Body of pancreas (tissue), 4 donors: ENCODE results near the gene PPP6R3. TPM values are rescaled to one million over a fixed set of nuclear protein-coding genes. Genes with fewer than 3 reads are reported as not detected.
A peak's percentile ranks its signal among the peaks of the same experiment; 100 is the strongest.
"Not testable (repeated sequence)": the region's sequence is repeated elsewhere in the genome, so short reads cannot be mapped to it uniquely, and the experiment has no call there.

Source experiments
- ATAC-seq: fragments of 150-250 bp; one replicate; pipeline ENCODE4 v1.9.1; 2016
- DNase-seq, 4 donors: peaks; one replicate each; pipeline ENCODE4 v3.0.0-alpha.2; 2019
- H3K27ac ChIP-seq, 4 donors: fragments of 200-600 bp; sonication (generic); 1 replicate in 3 of 4; 2 replicates in 1 of 4; pipeline versions ENCODE4 v1.5.1 to v1.6.1; 2016 to 2019; ENCODE audit warnings: mild to moderate bottlenecking in 1 of 4, mixed read lengths in 1 of 4, moderate library complexity in 1 of 4
- H3K27me3 ChIP-seq, 2 donors: fragments of 200-600 bp; sonication (generic); one replicate each; pipeline ENCODE4 v1.6.0; 2016; ENCODE audit warnings: mild to moderate bottlenecking in 1 of 2
- H3K36me3 ChIP-seq, 2 donors: fragments of 200-600 bp; sonication (generic); replicated peaks in 1 of 2; 2 replicates each; pipeline ENCODE4 v1.5.1; 2016; ENCODE audit warnings: low read depth in 2 of 2; ENCODE audit not compliant: insufficient read depth in 1 of 2
- H3K4me1 ChIP-seq: fragments of 200-600 bp; sonication (generic); one replicate; pipeline ENCODE4 v1.6.0; 2016
- H3K4me3 ChIP-seq, 2 donors: fragments of 200-600 bp; sonication (generic); 1 replicate in 1 of 2; 2 replicates in 1 of 2; pipeline ENCODE4 v1.5.1; 2016 to 2019
- H3K9me3 ChIP-seq, 3 donors: fragments of 200-600 bp; sonication (generic); 1 replicate in 2 of 3; 2 replicates in 1 of 3; pipeline ENCODE4 v1.5.1; 2016
- CTCF ChIP-seq, 7 experiments: fragments of 450-650 bp in 4 of 7; fragments of 200-600 bp in 3 of 7; sonication (generic) in 3 of 7; IDR thresholded peaks; one replicate each; pipeline ENCODE4 v1.5.1; 2016 to 2019; ENCODE audit warnings: antibody characterized with exemption in 7 of 7
- POLR2A ChIP-seq, 3 donors: fragments of 450-650 bp; IDR thresholded peaks; one replicate each; pipeline ENCODE4 v1.6.1; 2016; ENCODE audit warnings: antibody characterized with exemption in 3 of 3, mild to moderate bottlenecking in 2 of 3
- WGBS, 2 donors: methylation state at CpG; one replicate each; pipeline ENCODE4 v1.1.5; 2017; 5-methylcytosine and 5-hydroxymethylcytosine counted together
- intact Hi-C: fragments of 100-400 bp; cut with DNase I; formaldehyde crosslinking; loops from one replicate; pipeline ENCODE4 v1.15.1; 2023
- total RNA-seq, 2 donors: library from RNA; depleted of rRNA; stranded (reverse); fragments of >200 nt; gene quantifications; one replicate each; pipeline ENCODE4 v1.1.0, GENCODE V29; 2016

The PPP6R3 gene
- total RNA-seq, 2 donors from 2014 or later = 92.9 to 94.9 TPM

- TF ChIP-seq CTCF (IDR thresholded peaks at IDR 0.05) (no peak), POLR2A (IDR thresholded peaks at IDR 0.05) (no peak)
- H3K27ac ChIP-seq = no peak overlapping the region
- H3K36me3 ChIP-seq = no peaks in the 10 kb centered on the region
- ATAC-seq = no peak
- no peak for DNase-seq
- no peaks in the 10 kb centered on the region for H3K9me3 ChIP-seq
- intact Hi-C loops = no loop called here
- WGBS, 2 donors = 84 to 87% methylated on average over 7 of the region's 7 CpGs
- peaks cover 16% of the 10 kb centered on the region for H3K4me1 ChIP-seq
- no peaks in the 10 kb centered on the region for H3K27me3 ChIP-seq
- no peak overlapping the region for H3K4me3 ChIP-seq
Measured at GRCh38 chr11:68457898-68458249, 2.7 kb upstream of the PPP6R3 start.

- H3K36me3 ChIP-seq, ATAC-seq, H3K27me3 ChIP-seq, H3K9me3 ChIP-seq, H3K27ac ChIP-seq, intact Hi-C loops, DNase-seq, H3K4me3 ChIP-seq: not testable (repeated sequence)
- peaks cover 21% of the 10 kb centered on the region for H3K4me1 ChIP-seq
- 43 to 63% methylated on average over 6 of the region's 6 CpGs for WGBS, 2 donors
Measured at GRCh38 chr11:68458340-68458739, 2.2 kb upstream of the PPP6R3 start.

- Histone ChIP-seq H3K27me3 (no peaks in the 10 kb centered on the region), H3K9me3 (no peaks in the 10 kb centered on the region), H3K4me1 (peaks cover 37% of the 10 kb centered on the region), H3K4me3 (peak overlapping the region; percentile 93 to 100), H3K27ac (peak overlapping the region; percentile 94 to 98 (median 96)), H3K36me3 (no peaks in the 10 kb centered on the region)
- TF ChIP-seq CTCF (IDR thresholded peaks at IDR 0.05) (peak in 3 of 7 experiments; percentile 22 to 36 (median 36)), POLR2A (IDR thresholded peaks at IDR 0.05) (peak in 1 of 3 donors; percentile 34)
- intact Hi-C loops = no loop called here
- ATAC-seq = peak; percentile 91
- DNase-seq = peak; percentile 96 to 99 (median 98)
- 2 to 6% methylated on average over 10 to 55 of the region's 56 CpGs for WGBS, 2 donors
Measured at GRCh38 chr11:68459886-68460740, 439 bp upstream of the PPP6R3 start.

GRCh38 chr11:68461575-68461917 lies 994 bp downstream of the PPP6R3 start:
- Histone ChIP-seq H3K27ac (peak overlapping the region in 3 of 4 donors; percentile 95 to 98 (median 97)), H3K4me1 (peaks cover 48% of the 10 kb centered on the region)
- TF ChIP-seq POLR2A (IDR thresholded peaks at IDR 0.05) (peak in 1 of 3 donors; percentile 2), CTCF (IDR thresholded peaks at IDR 0.05) (no peak)

GRCh38 chr11:68463714-68464113 lies 3.2 kb downstream of the PPP6R3 start:
- DNase-seq = no peak
- no peak overlapping the region for H3K27ac ChIP-seq
- no peaks in the 10 kb centered on the region for H3K36me3 ChIP-seq
- H3K4me3 ChIP-seq = no peak overlapping the region
- 83 to 94% methylated on average over 1 of the region's 1 CpG for WGBS, 2 donors
- H3K4me1 ChIP-seq = peaks cover 58% of the 10 kb centered on the region
- intact Hi-C loops = no loop called here
- ATAC-seq = no peak
- no peaks in the 10 kb centered on the region for H3K27me3 ChIP-seq
- H3K9me3 ChIP-seq = no peaks in the 10 kb centered on the region
- no peak for TF ChIP-seq POLR2A (IDR thresholded peaks at IDR 0.05)
- TF ChIP-seq CTCF (IDR thresholded peaks at IDR 0.05) = no peak

More at GRCh38 chr11:68461575-68461917, 994 bp downstream of the PPP6R3 start:
- 0% methylated on average over 10 to 12 of the region's 12 CpGs for WGBS, 2 donors
- Histone ChIP-seq H3K36me3 (no peaks in the 10 kb centered on the region), H3K27me3 (no peaks in the 10 kb centered on the region), H3K4me3 (peak overlapping the region; percentile 93 to 100), H3K9me3 (no peaks in the 10 kb centered on the region)
- DNase-seq (no peak), ATAC-seq (no peak)
- intact Hi-C loops = no loop called here
